PFSK-1 (cell line): ENCODE results near the gene KIF12.

Experiments used
- FOXP2 ChIP-seq: optimal IDR thresholded peaks from 2 replicates; pipeline ENCODE3; 2011; ENCODE audit warnings: borderline replicate concordance, control low read depth, inconsistent platforms; ENCODE audit not compliant: insufficient read depth; ENCODE audit errors: extremely low read length, extremely low read depth
- POLR2AphosphoS5 ChIP-seq: IDR thresholded peaks from 2 replicates; pipeline ENCODE4 v1.6.1; 2012; ENCODE audit warnings: low read depth, mild to moderate bottlenecking, control low read depth, low read length, moderate library complexity
- SIN3A ChIP-seq: IDR thresholded peaks from 2 replicates; pipeline ENCODE4 v1.6.1; 2012; ENCODE audit warnings: mild to moderate bottlenecking, low read length, moderate library complexity, borderline replicate concordance; ENCODE audit not compliant: insufficient read depth
- TAF1 ChIP-seq: IDR thresholded peaks from 2 replicates; pipeline ENCODE4 v1.6.1; 2012; ENCODE audit warnings: low read length, control low read depth, borderline replicate concordance; ENCODE audit not compliant: insufficient read depth
- TF ChIP-seq, protein P1 (sequence below), 2 experiments: IDR thresholded peaks; 2 replicates each; pipeline versions ENCODE4 v1.6.1 to v1.8.0; 2011 to 2012; ENCODE audit warnings: low read depth in 2 of 2, low read length in 2 of 2, control low read depth in 1 of 2, inconsistent platforms in 1 of 2, mild to moderate bottlenecking in 1 of 2, moderate library complexity in 1 of 2; ENCODE audit not compliant: insufficient read depth in 1 of 2

DNA sequence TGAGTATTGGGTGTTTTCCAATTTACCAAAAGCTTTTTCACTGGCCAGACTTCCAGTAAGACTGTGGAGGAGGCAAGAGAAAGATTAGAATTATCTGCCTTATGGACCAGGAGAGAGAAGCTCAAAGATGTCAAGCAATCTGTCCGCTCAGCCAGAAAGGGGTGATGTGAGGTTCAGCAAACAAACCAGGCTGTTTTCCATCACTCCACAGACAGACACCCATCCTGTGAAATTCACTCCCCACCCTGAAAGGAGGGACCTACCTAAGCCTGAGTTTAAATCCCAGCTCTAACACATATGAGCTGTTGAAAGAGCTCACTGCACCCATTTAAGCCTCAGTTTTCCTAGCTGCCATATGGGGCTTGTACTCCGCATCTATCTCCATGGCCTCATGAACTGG lies 41.3 kb upstream of the KIF12 start:
- no peak for TF ChIP-seq POLR2AphosphoS5
- TF ChIP-seq SIN3A, result no peak
- TF ChIP-seq, protein P1, sequence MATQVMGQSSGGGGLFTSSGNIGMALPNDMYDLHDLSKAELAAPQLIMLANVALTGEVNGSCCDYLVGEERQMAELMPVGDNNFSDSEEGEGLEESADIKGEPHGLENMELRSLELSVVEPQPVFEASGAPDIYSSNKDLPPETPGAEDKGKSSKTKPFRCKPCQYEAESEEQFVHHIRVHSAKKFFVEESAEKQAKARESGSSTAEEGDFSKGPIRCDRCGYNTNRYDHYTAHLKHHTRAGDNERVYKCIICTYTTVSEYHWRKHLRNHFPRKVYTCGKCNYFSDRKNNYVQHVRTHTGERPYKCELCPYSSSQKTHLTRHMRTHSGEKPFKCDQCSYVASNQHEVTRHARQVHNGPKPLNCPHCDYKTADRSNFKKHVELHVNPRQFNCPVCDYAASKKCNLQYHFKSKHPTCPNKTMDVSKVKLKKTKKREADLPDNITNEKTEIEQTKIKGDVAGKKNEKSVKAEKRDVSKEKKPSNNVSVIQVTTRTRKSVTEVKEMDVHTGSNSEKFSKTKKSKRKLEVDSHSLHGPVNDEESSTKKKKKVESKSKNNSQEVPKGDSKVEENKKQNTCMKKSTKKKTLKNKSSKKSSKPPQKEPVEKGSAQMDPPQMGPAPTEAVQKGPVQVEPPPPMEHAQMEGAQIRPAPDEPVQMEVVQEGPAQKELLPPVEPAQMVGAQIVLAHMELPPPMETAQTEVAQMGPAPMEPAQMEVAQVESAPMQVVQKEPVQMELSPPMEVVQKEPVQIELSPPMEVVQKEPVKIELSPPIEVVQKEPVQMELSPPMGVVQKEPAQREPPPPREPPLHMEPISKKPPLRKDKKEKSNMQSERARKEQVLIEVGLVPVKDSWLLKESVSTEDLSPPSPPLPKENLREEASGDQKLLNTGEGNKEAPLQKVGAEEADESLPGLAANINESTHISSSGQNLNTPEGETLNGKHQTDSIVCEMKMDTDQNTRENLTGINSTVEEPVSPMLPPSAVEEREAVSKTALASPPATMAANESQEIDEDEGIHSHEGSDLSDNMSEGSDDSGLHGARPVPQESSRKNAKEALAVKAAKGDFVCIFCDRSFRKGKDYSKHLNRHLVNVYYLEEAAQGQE (IDR thresholded peaks at IDR 0.05; ENCODE audit: insufficient read depth in 1 of 2, low read depth in 2 of 2, low read length in 2 of 2), result no peak
- no peak for TF ChIP-seq FOXP2
- no peak for TF ChIP-seq TAF1
